K562 (cell line): ENCODE data around the gene STK4. TPM values are rescaled to one million over a fixed set of nuclear protein-coding genes. Genes with fewer than 3 reads are reported as not detected.

Source experiments
- ATAC-seq: fragments of 200-7000 bp; cut with Tn5 transposase; 3 replicates; pipeline ENCODE4 v1.9.1; 2020; ENCODE audit warnings: moderate library complexity
- BruUV-seq: library from RNA; stranded (reverse); fragments of 400-500 nt; replicated peaks from 2 replicates; lab custom pipeline; 2021; lab: Mats Ljungman, UMichigan
- CTCF ChIA-PET: fragments of 300-600 bp; formaldehyde crosslinking; extraction: SDS; loops from one replicate; lab custom pipeline; 2021; ENCODE audit warnings: low intra/inter-chr PET ratio; lab: Yijun Ruan, JAX
- POLR2A ChIA-PET: fragments of 300-600, 350-650 bp; sonication (Branson Sonifier 250); formaldehyde crosslinking; extraction: SDS; loops from one replicate; lab custom pipeline; 2021; ENCODE audit warnings: antibody characterized with exemption, inconsistent platforms; lab: Yijun Ruan, JAX
- DNase-seq, 4 experiments: peaks; one replicate each; pipeline versions ENCODE4 v3.0.0 to v3.0.0-alpha.2; 2011 to 2018; ENCODE audit warnings: low spot score in 3 of 4, mixed read lengths in 3 of 4; ENCODE audit errors: extremely low read depth in 1 of 4
- FAIRE-seq: peaks from 2 replicates; lab custom pipeline; 2011; peaks lifted over from hg19 to GRCh38; lab: Jason Lieb, UNC
- H2AFZ ChIP-seq: 2 replicates; pipeline ENCODE4 v1.6.0; 2011; ENCODE audit warnings: low read depth, low read length, control low read depth, inconsistent platforms
- H3K27ac ChIP-seq: fragments of 200-600 bp; 3 replicates; pipeline ENCODE4 v1.8.0; 2011; ENCODE audit warnings: low read depth, mild to moderate bottlenecking, control low read depth, inconsistent platforms, low read length, moderate library complexity, mixed read lengths; ENCODE audit errors: extremely low read depth
- H3K27me3 ChIP-seq, 2 experiments: fragments of 300-600 bp in 1 of 2; 2 replicates in 1 of 2; 3 replicates in 1 of 2; pipeline versions ENCODE4 v1.6.0 to v1.8.0; 2011; ENCODE audit warnings: inconsistent platforms in 2 of 2, low read length in 2 of 2, mild to moderate bottlenecking in 1 of 2, mixed read lengths in 1 of 2, moderate library complexity in 1 of 2; ENCODE audit not compliant: control insufficient read depth in 2 of 2, insufficient read depth in 2 of 2
- H3K36me3 ChIP-seq: fragments of 300-600 bp; 3 replicates; pipeline ENCODE4 v1.8.0; 2011; ENCODE audit warnings: mild to moderate bottlenecking, low read length, inconsistent platforms; ENCODE audit not compliant: control insufficient read depth, insufficient read depth
- H3K4me1 ChIP-seq, 2 experiments: fragments of 200-600 bp in 1 of 2; replicated peaks in 1 of 2; 2 replicates in 1 of 2; 3 replicates in 1 of 2; pipeline versions ENCODE4 v1.5.1 to v1.8.0; 2011; ENCODE audit warnings: inconsistent platforms in 2 of 2, low read length in 2 of 2, mild to moderate bottlenecking in 1 of 2, mixed read lengths in 1 of 2, moderate library complexity in 1 of 2; ENCODE audit not compliant: control insufficient read depth in 2 of 2, insufficient read depth in 2 of 2
- H3K4me2 ChIP-seq: 2 replicates; pipeline ENCODE4 v1.6.1; 2011; ENCODE audit warnings: low read length, control low read depth, inconsistent platforms, mixed read lengths; ENCODE audit not compliant: insufficient read depth
- H3K4me3 ChIP-seq: fragments of 200-600 bp; sonication (generic), shearing (Covaris generic); 2 replicates; pipeline ENCODE4 v1.5.1; 2016; ENCODE audit warnings: control low read depth, inconsistent platforms
- H3K79me2 ChIP-seq: fragments of 200-600 bp; 3 replicates; pipeline ENCODE4 v1.8.0; 2011; ENCODE audit warnings: low read length, inconsistent platforms; ENCODE audit not compliant: control insufficient read depth, insufficient read depth
- H3K9ac ChIP-seq, 2 experiments: 2 replicates each; pipeline versions ENCODE4 v1.6.0 to v1.6.1; 2011; ENCODE audit warnings: low read depth in 2 of 2, low read length in 2 of 2, control low read depth in 1 of 2, inconsistent platforms in 1 of 2, mild to moderate bottlenecking in 1 of 2, mixed read lengths in 1 of 2; ENCODE audit not compliant: insufficient read depth in 1 of 2
- H3K9me1 ChIP-seq: one replicate; pipeline ENCODE4 v1.6.0; 2011; ENCODE audit warnings: inconsistent platforms, mild to moderate bottlenecking, low read length, moderate library complexity; ENCODE audit not compliant: control insufficient read depth, insufficient read depth
- H3K9me3 ChIP-seq: replicated peaks from 2 replicates; pipeline ENCODE4 v1.5.1; 2011; ENCODE audit warnings: low read depth, low read length, inconsistent platforms; ENCODE audit not compliant: control insufficient read depth, insufficient read depth
- H4K20me1 ChIP-seq: replicated peaks from 2 replicates; pipeline ENCODE4 v1.6.1; 2011; ENCODE audit warnings: low read length, inconsistent platforms, mixed read lengths; ENCODE audit not compliant: control insufficient read depth, insufficient read depth
- CGGBP1 ChIP-seq: fragments of 250-450 bp; sonication (Bioruptor Pico); IDR thresholded peaks from 2 replicates; pipeline ENCODE4 v1.9.0; 2021; ENCODE audit warnings: mild to moderate bottlenecking
- ETS2 ChIP-seq: IDR thresholded peaks from 2 replicates; pipeline ENCODE4 v1.6.1; 2016; ENCODE audit warnings: borderline replicate concordance, missing genetic modification characterization, mild to moderate bottlenecking, moderate library complexity, missing compliant biosample characterization; ENCODE audit not compliant: poor library complexity, severe bottlenecking
- L3MBTL2 ChIP-seq: fragments of 450-650 bp; IDR thresholded peaks from 2 replicates; pipeline ENCODE4 v1.6.1; 2016; ENCODE audit warnings: mild to moderate bottlenecking, moderate library complexity
- MEIS2 ChIP-seq: fragments of 450-650 bp; IDR thresholded peaks from 2 replicates; pipeline ENCODE4 v1.6.1; 2014; ENCODE audit warnings: mild to moderate bottlenecking; ENCODE audit not compliant: partially characterized antibody
- MYNN ChIP-seq, 2 experiments: sonication (generic); formaldehyde crosslinking in 1 of 2; IDR thresholded peaks; 2 replicates each; pipeline versions ENCODE4 v1.5.0 to v1.6.1; 2016 to 2020; ENCODE audit warnings: antibody characterized with exemption in 1 of 2, missing genetic modification reagents in 1 of 2
- NFE2 ChIP-seq: IDR thresholded peaks from 2 replicates; pipeline ENCODE4 v1.6.1; 2014; ENCODE audit warnings: antibody characterized with exemption, low read depth
- POLR2A ChIP-seq: fragments of 450-650 bp; conservative IDR thresholded peaks from 2 replicates; pipeline ENCODE4 v1.6.1; 2016
- RBBP5 ChIP-seq: fragments of 200-600 bp; sonication (generic); IDR thresholded peaks from 2 replicates; pipeline ENCODE4 v1.6.1; 2012; ENCODE audit warnings: borderline replicate concordance, mild to moderate bottlenecking, low read length, control low read depth, inconsistent platforms; ENCODE audit not compliant: insufficient read depth, poor library complexity, severe bottlenecking
- SREBF1 ChIP-seq: fragments of 150-350 bp; IDR thresholded peaks from 2 replicates; pipeline ENCODE4 v1.6.1; 2014; ENCODE audit warnings: antibody characterized with exemption, low read depth, low read length, borderline replicate concordance
- TAL1 ChIP-seq: fragments of 450-650 bp; IDR thresholded peaks from 2 replicates; pipeline ENCODE4 v1.6.1; 2016; ENCODE audit warnings: mild to moderate bottlenecking
- WGBS: fragments of 100-300 bp; shearing (Covaris generic); methylation state at CpG from one replicate; pipeline ENCODE4 v1.1.6; 2016; ENCODE audit warnings: low coverage, mixed read lengths; ENCODE audit not compliant: insufficient coverage; ENCODE audit errors: missing lambda C conversion rate; 5-methylcytosine and 5-hydroxymethylcytosine counted together
- in situ Hi-C: fragments of 300-500 bp; cut with MboI; formaldehyde crosslinking; loops from 4 replicates; pipeline ENCODE4 v1.15.0; 2018; ENCODE audit warnings: inconsistent platforms, mixed read lengths
- intact Hi-C: fragments of 100-400 bp; cut with micrococcal nuclease; formaldehyde crosslinking; loops from 2 replicates; pipeline ENCODE4 v1.14.2; 2022
- polyA plus RNA-seq, 8 experiments: library from polyadenylated mRNA; depleted of rRNA in 4 of 8; stranded (reverse) in 5 of 8; unstranded in 3 of 8; fragments of >200 nt; fragmentation: Nextera tagmentation in 2 of 8; fragmentation: Illumina TruSeq in 1 of 8; extraction: Ambion mirVana in 2 of 8; extraction: Trizol in 1 of 8; gene quantifications; 2 replicates each; pipeline versions ENCODE4 v1.2.1 to v1.2.3, GENCODE V29; 2011 to 2014; ENCODE audit warnings: inconsistent platforms in 1 of 8, missing spikeins in 1 of 8
- total RNA-seq, 7 experiments: library from RNA; depleted of rRNA in 6 of 7; stranded (reverse); fragments of >200 nt in 6 of 7; fragmentation: Illumina TruSeq in 2 of 7; extraction: Trizol in 2 of 7; gene quantifications; 2 replicates each; pipeline versions ENCODE4 v1.2.1 to v1.2.3, GENCODE V29; 2011 to 2021; ENCODE audit warnings: low replicate concordance in 1 of 7
- TF ChIP-seq, protein P1 (sequence below): fragments of 450-650 bp; IDR thresholded peaks from 2 replicates; pipeline ENCODE4 v1.7.0; 2016; ENCODE audit warnings: borderline replicate concordance
- TF ChIP-seq, protein P2 (sequence below): fragments of 450-650 bp; IDR thresholded peaks from 2 replicates; pipeline ENCODE4 v1.6.1; 2018; ENCODE audit not compliant: partially characterized antibody
- TF ChIP-seq, protein P3 (sequence below): fragments of 450-650 bp; IDR thresholded peaks from 2 replicates; pipeline ENCODE4 v1.6.1; 2017; ENCODE audit warnings: mild to moderate bottlenecking, moderate library complexity

STK4 gene
- total and polyA plus RNA-seq, 9 of the 15 experiments (the other 6 are each of a cell fraction or from before 2014, with no cell fraction given): 11.9 to 30.6 (median 22.2) TPM

- Histone ChIP-seq H3K27me3 (no peaks in the 10 kb centered on the region), H3K4me3 (peak within 1 kb of the TSS; percentile 64), H2AFZ (peak within 1 kb of the TSS; percentile 93), H3K9me3 (no peaks in the 10 kb centered on the region), H3K79me2 (peaks cover 45% of the 10 kb centered on the region), H3K9me1 (no peaks in the 10 kb centered on the region), H3K36me3 (peaks cover 35% of the 10 kb centered on the region), H3K9ac (peak within 1 kb of the TSS; percentile 69 to 95), H3K4me2 (peak within 1 kb of the TSS; percentile 82), H4K20me1 (no peaks in the 10 kb centered on the region), H3K4me1 (peaks cover 23 to 43% of the 10 kb centered on the region in 2 experiments), H3K27ac (peak within 1 kb of the TSS; percentile 81)
- in situ Hi-C loops: no loop called here
- intact Hi-C loops: loop anchor here (2.0 kb wide), 1 partner anchor 49 kb away; the partner anchor contains the start of gene PABPC1L
- WGBS: 1% methylated on average over 13 of the region's 60 CpGs
- CTCF ChIA-PET: no interaction called here
- no TSS peak for BruUV-seq
- POLR2A ChIA-PET: interaction anchor here (0.6 to 2.8 kb wide), 13 partner anchors 8 to 232 kb away, joined by 3 to 16 read pairs (median 5); no protein-coding TSS in a partner anchor
- DNase-seq: peak; percentile 96 to 98 (median 98)
- peak; percentile 97 for ATAC-seq
- FAIRE-seq: peak; percentile 96
- TF ChIP-seq MEIS2: peak; percentile 66
- TF ChIP-seq, protein P1, sequence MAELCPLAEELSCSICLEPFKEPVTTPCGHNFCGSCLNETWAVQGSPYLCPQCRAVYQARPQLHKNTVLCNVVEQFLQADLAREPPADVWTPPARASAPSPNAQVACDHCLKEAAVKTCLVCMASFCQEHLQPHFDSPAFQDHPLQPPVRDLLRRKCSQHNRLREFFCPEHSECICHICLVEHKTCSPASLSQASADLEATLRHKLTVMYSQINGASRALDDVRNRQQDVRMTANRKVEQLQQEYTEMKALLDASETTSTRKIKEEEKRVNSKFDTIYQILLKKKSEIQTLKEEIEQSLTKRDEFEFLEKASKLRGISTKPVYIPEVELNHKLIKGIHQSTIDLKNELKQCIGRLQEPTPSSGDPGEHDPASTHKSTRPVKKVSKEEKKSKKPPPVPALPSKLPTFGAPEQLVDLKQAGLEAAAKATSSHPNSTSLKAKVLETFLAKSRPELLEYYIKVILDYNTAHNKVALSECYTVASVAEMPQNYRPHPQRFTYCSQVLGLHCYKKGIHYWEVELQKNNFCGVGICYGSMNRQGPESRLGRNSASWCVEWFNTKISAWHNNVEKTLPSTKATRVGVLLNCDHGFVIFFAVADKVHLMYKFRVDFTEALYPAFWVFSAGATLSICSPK: no peak
- TF ChIP-seq TAL1: peak; percentile 19; the same call in 1 of the 2 replicates
- no peak for TF ChIP-seq ETS2 (tag)
- no peak for TF ChIP-seq MYNN (IDR thresholded peaks at IDR 0.05)
- no peak for TF ChIP-seq MYNN (CRISPR knock-in tag; IDR thresholded peaks at IDR 0.05)
- TF ChIP-seq NFE2: peak; percentile 4; the same call in 1 of the 2 replicates
- no peak for TF ChIP-seq CGGBP1 (CRISPR knock-in tag)
- peak; percentile 88 for TF ChIP-seq RBBP5
- no peak for TF ChIP-seq SREBF1
- peak; percentile 90 for TF ChIP-seq POLR2A
- peak; percentile 96 for TF ChIP-seq L3MBTL2
- TF ChIP-seq, protein P2, sequence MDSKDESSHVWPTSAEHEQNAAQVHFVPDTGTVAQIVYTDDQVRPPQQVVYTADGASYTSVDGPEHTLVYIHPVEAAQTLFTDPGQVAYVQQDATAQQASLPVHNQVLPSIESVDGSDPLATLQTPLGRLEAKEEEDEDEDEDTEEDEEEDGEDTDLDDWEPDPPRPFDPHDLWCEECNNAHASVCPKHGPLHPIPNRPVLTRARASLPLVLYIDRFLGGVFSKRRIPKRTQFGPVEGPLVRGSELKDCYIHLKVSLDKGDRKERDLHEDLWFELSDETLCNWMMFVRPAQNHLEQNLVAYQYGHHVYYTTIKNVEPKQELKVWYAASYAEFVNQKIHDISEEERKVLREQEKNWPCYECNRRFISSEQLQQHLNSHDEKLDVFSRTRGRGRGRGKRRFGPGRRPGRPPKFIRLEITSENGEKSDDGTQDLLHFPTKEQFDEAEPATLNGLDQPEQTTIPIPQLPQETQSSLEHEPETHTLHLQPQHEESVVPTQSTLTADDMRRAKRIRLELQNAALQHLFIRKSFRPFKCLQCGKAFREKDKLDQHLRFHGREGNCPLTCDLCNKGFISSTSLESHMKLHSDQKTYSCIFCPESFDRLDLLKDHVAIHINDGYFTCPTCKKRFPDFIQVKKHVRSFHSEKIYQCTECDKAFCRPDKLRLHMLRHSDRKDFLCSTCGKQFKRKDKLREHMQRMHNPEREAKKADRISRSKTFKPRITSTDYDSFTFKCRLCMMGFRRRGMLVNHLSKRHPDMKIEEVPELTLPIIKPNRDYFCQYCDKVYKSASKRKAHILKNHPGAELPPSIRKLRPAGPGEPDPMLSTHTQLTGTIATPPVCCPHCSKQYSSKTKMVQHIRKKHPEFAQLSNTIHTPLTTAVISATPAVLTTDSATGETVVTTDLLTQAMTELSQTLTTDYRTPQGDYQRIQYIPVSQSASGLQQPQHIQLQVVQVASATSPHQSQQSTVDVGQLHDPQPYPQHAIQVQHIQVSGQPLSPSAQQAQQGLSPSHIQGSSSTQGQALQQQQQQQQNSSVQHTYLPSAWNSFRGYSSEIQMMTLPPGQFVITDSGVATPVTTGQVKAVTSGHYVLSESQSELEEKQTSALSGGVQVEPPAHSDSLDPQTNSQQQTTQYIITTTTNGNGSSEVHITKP: peak; percentile 44
- TF ChIP-seq, protein P3, sequence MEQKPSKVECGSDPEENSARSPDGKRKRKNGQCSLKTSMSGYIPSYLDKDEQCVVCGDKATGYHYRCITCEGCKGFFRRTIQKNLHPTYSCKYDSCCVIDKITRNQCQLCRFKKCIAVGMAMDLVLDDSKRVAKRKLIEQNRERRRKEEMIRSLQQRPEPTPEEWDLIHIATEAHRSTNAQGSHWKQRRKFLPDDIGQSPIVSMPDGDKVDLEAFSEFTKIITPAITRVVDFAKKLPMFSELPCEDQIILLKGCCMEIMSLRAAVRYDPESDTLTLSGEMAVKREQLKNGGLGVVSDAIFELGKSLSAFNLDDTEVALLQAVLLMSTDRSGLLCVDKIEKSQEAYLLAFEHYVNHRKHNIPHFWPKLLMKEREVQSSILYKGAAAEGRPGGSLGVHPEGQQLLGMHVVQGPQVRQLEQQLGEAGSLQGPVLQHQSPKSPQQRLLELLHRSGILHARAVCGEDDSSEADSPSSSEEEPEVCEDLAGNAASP: no peak
Observed at GRCh38 chr20:44960103-44960852, 6.0 kb upstream of the STK4 start, which contains the start of gene TOMM34. TOMM34 (minus strand) TSS chr20:44960397; CDS start chr20:44960333, 64 bp downstream.
